ENCODE measurements around the gene NMRK1. TPM values are rescaled to one million over a fixed set of nuclear protein-coding genes. Genes with fewer than 3 reads are reported as not detected.

Gene NMRK1
- total RNA-seq = 10 to 100 TPM; 12.8 to 33.1 (median 24.6) TPM
- 10 to 100 TPM; 10.6 to 23.9 (median 21.1) TPM for polyA plus RNA-seq
- long read RNA-seq, donor 1, transcript NMRK1-206 (2 exons, 453 nt) = minor isoform, 5 of 35 reads
- long read RNA-seq, donor 1, transcript NMRK1-201 (9 exons, 1,185 nt) = major isoform, 25 of 35 reads
- long read RNA-seq, donor 1, partial matches to known transcripts = 1 of 35 reads
- long read RNA-seq, donor 1, other reads (novel, unspliced or antisense) = 3 of 35 reads
- long read RNA-seq, donor 2, transcript NMRK1-201 (9 exons, 1,185 nt) = major isoform, 8 of 19 reads
- long read RNA-seq, donor 2, partial matches to known transcripts = 0 of 19 reads
- long read RNA-seq, donor 2, other reads (novel, unspliced or antisense) = 8 of 19 reads

DNA sequence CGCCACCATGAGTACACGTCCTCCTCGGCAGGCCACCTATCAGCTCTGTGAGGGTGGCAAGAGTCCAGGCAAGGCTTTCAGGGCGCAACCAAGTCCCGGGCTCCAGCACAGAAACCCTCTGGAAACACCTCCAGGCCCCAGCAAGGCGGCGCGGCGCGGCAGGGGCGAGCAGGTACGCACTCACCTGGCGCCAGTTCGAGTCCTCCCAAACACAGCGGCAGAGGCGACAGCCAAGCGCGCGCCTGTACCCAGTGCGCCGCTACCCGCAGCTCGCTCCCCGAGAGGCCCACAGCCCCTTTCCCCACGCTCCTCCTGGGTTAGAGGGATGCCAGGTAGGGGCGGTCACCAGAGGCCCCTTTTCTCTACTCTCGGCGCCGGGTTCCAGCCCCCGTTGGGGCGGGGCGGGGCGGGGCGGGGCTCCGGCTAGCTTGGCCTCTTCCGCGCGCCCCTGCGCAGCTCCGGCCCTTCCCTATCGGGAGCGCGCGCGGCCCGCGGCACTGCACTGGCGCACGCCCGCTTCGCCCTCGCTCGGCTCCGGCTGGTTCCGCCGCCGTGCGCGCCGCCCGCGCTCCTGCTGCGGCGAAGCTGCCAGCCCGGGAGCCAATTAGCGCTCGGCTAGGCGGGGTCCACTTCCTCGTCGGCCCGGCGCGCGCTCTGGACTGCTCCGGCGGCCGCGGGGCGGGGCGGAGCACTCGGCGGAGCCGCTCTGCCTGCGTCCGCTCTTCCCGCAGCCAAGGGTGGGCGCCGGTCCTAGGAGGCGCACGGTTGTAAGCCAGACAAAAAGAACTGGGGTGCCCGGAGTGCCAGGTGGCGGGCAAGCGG, at the start of gene NMRK1, which contains the start of gene OSTF1:
Gene NMRK1 (minus strand): TSS at position 332 of the 822 bp plus-strand sequence. CDS start 5,040 bp downstream, outside the sequence.
Gene OSTF1 (plus strand): TSS at position 691 of the 822 bp plus-strand sequence. CDS start 179 bp downstream, outside the sequence.
- H3K9me3 ChIP-seq = no peaks in the 10 kb centered on the region
- DNase-seq (peak; percentile 97 to 98), ATAC-seq (peak; percentile 92 to 96 (median 94))
- peaks cover 29% of the 10 kb centered on the region for H3K4me1 ChIP-seq
- H3K36me3 ChIP-seq (ENCODE audit: insufficient read depth in 1 of 2, low read depth in 1 of 2) = no peaks in the 10 kb centered on the region
- no peaks in the 10 kb centered on the region for H3K27me3 ChIP-seq (ENCODE audit: insufficient read depth in 3 of 3, low read length in 2 of 3)
- intact Hi-C loops (cut with DNase I) = loop anchor here (1.0 to 5.0 kb wide), 4 partner anchors 21 to 136 kb away; partner anchors contain the start of genes CARNMT1 (in 2 of the 2) and C9orf40 (in 1 of the 2)
- TF ChIP-seq, protein P1, sequence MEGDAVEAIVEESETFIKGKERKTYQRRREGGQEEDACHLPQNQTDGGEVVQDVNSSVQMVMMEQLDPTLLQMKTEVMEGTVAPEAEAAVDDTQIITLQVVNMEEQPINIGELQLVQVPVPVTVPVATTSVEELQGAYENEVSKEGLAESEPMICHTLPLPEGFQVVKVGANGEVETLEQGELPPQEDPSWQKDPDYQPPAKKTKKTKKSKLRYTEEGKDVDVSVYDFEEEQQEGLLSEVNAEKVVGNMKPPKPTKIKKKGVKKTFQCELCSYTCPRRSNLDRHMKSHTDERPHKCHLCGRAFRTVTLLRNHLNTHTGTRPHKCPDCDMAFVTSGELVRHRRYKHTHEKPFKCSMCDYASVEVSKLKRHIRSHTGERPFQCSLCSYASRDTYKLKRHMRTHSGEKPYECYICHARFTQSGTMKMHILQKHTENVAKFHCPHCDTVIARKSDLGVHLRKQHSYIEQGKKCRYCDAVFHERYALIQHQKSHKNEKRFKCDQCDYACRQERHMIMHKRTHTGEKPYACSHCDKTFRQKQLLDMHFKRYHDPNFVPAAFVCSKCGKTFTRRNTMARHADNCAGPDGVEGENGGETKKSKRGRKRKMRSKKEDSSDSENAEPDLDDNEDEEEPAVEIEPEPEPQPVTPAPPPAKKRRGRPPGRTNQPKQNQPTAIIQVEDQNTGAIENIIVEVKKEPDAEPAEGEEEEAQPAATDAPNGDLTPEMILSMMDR (IDR thresholded peaks at IDR 0.05) = no peak
- peak within 1 kb of the TSS; percentile 96 for H3K27ac ChIP-seq
- H3K4me3 ChIP-seq = peak within 1 kb of the TSS; percentile 90
- WGBS, 3 donors = 0% methylated on average over 63 to 93 of the region's 93 CpGs

DNA sequence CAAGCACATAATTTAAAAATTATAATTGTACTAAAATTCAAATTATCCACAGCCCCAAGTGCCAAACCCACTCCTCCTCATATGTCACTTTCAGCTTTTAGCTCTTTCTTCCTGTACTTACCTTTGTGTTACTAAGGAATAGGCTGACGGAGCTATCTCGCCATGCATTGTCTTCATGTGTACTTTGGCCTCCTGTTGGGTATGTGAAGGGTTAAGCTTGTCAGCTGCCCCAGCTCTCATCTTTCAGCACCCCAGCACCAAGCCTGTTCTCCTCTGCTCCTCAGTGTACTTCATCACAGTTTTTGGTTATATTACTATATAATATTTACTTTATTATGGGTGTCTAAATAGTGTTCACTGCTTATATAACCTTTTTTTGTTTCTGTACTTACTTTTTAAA, 46.5 kb upstream of the NMRK1 start:
- H3K36me3 ChIP-seq (ENCODE audit: insufficient read depth in 1 of 2, low read depth in 1 of 2) = peaks cover 8 to 59% of the 10 kb centered on the region in 2 donors

DNA sequence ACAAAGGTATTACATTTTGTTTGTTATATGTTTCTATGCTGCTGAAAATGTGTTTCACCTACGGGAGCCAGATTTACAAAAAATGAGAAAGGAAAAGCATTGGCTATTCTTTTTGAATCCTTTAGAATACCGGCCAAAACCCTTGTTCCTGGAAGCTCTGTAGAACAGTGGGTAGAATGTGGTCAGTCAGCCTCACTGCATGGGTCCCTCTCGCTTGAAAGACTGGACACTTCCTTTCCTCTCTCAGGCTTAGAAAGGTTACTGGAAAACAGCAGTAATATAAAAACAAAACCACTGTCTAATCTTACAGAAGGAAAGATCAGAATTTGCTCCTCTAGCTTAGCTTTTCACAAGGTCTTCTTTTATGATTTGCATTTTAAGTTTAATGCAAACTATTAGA, 45.4 kb upstream of the NMRK1 start:
- Histone ChIP-seq H3K4me1 (no peaks in the 10 kb centered on the region), H3K9me3 (no peaks in the 10 kb centered on the region), H3K4me3 (no peak overlapping the region), H3K27ac (no peak overlapping the region), H3K27me3 (ENCODE audit: insufficient read depth in 3 of 3, low read length in 2 of 3) (no peaks in the 10 kb centered on the region), H3K36me3 (ENCODE audit: insufficient read depth in 1 of 2, low read depth in 1 of 2) (peaks cover 8 to 59% of the 10 kb centered on the region in 2 donors)
- WGBS, 3 donors = 89% methylated on average over 3 of the region's 3 CpGs
- ATAC-seq = no peak
- intact Hi-C loops (cut with DNase I) = no loop called here
- DNase-seq = no peak
- TF ChIP-seq, protein P1 (IDR thresholded peaks at IDR 0.05) = no peak

More for the DNA sequence above, 46.5 kb upstream of the NMRK1 start:
- Histone ChIP-seq H3K27me3 (ENCODE audit: insufficient read depth in 3 of 3, low read length in 2 of 3) (no peaks in the 10 kb centered on the region), H3K9me3 (no peaks in the 10 kb centered on the region), H3K4me3 (no peak overlapping the region), H3K4me1 (no peaks in the 10 kb centered on the region), H3K27ac (no peak overlapping the region)
- TF ChIP-seq, protein P1 (IDR thresholded peaks at IDR 0.05) = no peak
- ATAC-seq (no peak), DNase-seq (no peak)
- 72 to 97% (median 96%) methylated on average over 2 of the region's 2 CpGs for WGBS, 3 donors
- intact Hi-C loops (cut with DNase I) = no loop called here

DNA sequence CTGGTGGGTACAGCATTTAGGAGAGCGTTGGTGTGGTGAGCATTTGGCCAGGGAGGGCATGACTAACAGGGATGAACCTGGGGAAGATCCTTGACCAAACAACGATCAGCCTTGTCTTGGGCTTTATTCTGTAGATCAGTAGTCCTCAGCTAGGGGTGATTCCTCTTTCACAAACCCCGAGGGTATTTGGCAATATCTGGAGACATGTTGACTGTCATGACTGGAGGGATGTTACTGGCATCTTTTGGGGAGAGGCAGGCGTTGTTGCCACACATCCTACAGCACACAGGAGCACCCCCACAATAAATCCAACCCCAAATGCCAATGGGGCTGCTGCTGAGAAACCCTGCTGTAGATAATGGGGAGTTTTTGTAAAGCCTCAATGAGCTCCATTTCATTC, 44.3 kb upstream of the NMRK1 start:
- Histone ChIP-seq H3K27me3 (ENCODE audit: insufficient read depth in 3 of 3, low read length in 2 of 3) (no peaks in the 10 kb centered on the region), H3K4me3 (no peak overlapping the region), H3K27ac (no peak overlapping the region), H3K9me3 (no peaks in the 10 kb centered on the region), H3K36me3 (ENCODE audit: insufficient read depth in 1 of 2, low read depth in 1 of 2) (peaks cover 8 to 50% of the 10 kb centered on the region in 2 donors), H3K4me1 (no peaks in the 10 kb centered on the region)
- WGBS, 3 donors = 77 to 87% (median 84%) methylated on average over 4 of the region's 4 CpGs
- ATAC-seq (no peak), DNase-seq (no peak)
- TF ChIP-seq, protein P1 (IDR thresholded peaks at IDR 0.05) = no peak
- intact Hi-C loops (cut with DNase I) = no loop called here

All from psoas muscle (tissue), 8 donors.